Lower lobe of right lung (tissue), 2 donors: ENCODE results near the gene HLTF. TPM values are rescaled to one million over a fixed set of nuclear protein-coding genes. Genes with fewer than 3 reads are reported as not detected.
A peak's percentile ranks its signal among the peaks of the same experiment; 100 is the strongest.

Experiments
- ATAC-seq, 2 donors: fragments of 200-7000 bp; cut with Tn5 transposase; one replicate each; pipeline ENCODE4 v1.9.1; 2020 to 2022; ENCODE audit warnings: mild to moderate bottlenecking in 2 of 2, moderate library complexity in 2 of 2
- DNase-seq: peaks from one replicate; pipeline ENCODE4 v3.0.0-alpha.2; 2020
- H3K27ac ChIP-seq: fragments of 200-600 bp; one replicate; pipeline ENCODE4 v1.8.0; 2022
- H3K27me3 ChIP-seq: fragments of 200-600 bp; one replicate; pipeline ENCODE4 v1.8.0; 2022; ENCODE audit warnings: low read depth
- H3K36me3 ChIP-seq: fragments of 200-600 bp; one replicate; pipeline ENCODE4 v1.8.0; 2022; ENCODE audit warnings: mild to moderate bottlenecking
- H3K4me1 ChIP-seq: fragments of 200-600 bp; one replicate; pipeline ENCODE4 v1.8.0; 2022
- H3K4me3 ChIP-seq: fragments of 200-600 bp; one replicate; pipeline ENCODE4 v1.8.0; 2022; ENCODE audit warnings: mild to moderate bottlenecking
- H3K9me3 ChIP-seq: fragments of 200-600 bp; one replicate; pipeline ENCODE4 v1.8.0; 2022
- intact Hi-C: fragments of 100-400 bp; cut with DNase I; formaldehyde crosslinking; loops from one replicate; pipeline ENCODE4 v1.11.0; 2022
- total RNA-seq: library from RNA; stranded (reverse); fragmentation: NEBNext Ultra II Directional; extraction: Animal tissue kit (Norgen Biotek cat#: 25700); gene quantifications from one replicate; pipeline ENCODE4 v1.2.1, GENCODE V29; 2021
- TF ChIP-seq, protein P1 (sequence below): fragments of 200-600 bp; IDR thresholded peaks from one replicate; pipeline ENCODE4 v1.8.0; 2022; ENCODE audit warnings: antibody characterized with exemption, mild to moderate bottlenecking
- donor health status: DM: no; HTN: yes; CAD: no; lungs with severe emphysema.

HLTF gene
- total RNA-seq, 1 donor from 2014 or later, result 18.5 TPM

DNA sequence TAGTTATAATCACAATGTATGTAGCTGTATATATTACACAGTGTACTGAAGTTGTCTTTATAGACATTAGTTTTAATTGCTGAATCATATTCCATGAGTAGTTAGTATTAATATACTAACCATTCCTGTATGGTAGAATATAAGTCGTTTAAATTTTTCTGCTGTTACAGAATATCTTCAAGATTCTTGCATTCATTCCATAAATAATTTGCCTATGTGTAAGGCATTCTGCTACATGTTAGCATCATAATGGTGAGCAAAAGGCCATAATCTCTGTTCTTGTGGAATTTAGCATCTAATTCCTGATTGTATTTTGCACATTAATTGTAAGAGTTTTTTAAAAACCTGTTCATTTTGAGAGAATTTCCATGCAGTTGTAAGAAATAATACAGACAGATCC lies 80.9 kb downstream of the HLTF start:
- H3K4me3 ChIP-seq, result no peak overlapping the region
- H3K36me3 ChIP-seq, result peaks cover 49% of the 10 kb centered on the region
- H3K9me3 ChIP-seq, result no peaks in the 10 kb centered on the region
- intact Hi-C loops, result no loop called here
- TF ChIP-seq, protein P1, sequence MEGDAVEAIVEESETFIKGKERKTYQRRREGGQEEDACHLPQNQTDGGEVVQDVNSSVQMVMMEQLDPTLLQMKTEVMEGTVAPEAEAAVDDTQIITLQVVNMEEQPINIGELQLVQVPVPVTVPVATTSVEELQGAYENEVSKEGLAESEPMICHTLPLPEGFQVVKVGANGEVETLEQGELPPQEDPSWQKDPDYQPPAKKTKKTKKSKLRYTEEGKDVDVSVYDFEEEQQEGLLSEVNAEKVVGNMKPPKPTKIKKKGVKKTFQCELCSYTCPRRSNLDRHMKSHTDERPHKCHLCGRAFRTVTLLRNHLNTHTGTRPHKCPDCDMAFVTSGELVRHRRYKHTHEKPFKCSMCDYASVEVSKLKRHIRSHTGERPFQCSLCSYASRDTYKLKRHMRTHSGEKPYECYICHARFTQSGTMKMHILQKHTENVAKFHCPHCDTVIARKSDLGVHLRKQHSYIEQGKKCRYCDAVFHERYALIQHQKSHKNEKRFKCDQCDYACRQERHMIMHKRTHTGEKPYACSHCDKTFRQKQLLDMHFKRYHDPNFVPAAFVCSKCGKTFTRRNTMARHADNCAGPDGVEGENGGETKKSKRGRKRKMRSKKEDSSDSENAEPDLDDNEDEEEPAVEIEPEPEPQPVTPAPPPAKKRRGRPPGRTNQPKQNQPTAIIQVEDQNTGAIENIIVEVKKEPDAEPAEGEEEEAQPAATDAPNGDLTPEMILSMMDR, result no peak
- DNase-seq (no peak), ATAC-seq (no peak)
- no peak overlapping the region for H3K27ac ChIP-seq
- H3K4me1 ChIP-seq, result peaks cover 3% of the 10 kb centered on the region
- H3K27me3 ChIP-seq, result no peaks in the 10 kb centered on the region

DNA sequence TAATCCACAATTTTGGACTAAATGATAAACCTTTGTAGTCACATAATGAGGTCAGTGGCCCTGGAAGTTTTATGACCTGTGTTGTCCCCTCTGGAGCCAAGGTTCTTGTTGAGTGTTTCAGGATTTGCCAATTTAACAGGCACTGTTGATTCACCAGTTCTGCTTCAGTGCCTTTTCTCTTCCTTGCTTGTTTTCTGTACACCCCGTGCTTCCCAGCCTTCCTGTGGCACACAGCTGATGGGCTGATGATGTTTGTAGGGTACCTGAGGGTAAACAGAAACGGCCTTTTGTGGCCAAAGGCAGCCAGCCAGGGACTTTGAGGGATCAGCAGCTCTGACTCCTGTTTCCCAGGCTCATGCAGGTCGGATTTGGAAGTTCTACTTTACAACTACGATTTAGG lies 81.7 kb downstream of the HLTF start:
- Histone ChIP-seq H3K36me3 (peaks cover 45% of the 10 kb centered on the region), H3K4me1 (no peaks in the 10 kb centered on the region), H3K27me3 (no peaks in the 10 kb centered on the region), H3K27ac (no peak overlapping the region), H3K4me3 (no peak overlapping the region), H3K9me3 (no peaks in the 10 kb centered on the region)
- intact Hi-C loops, result no loop called here
- DNase-seq (no peak), ATAC-seq (no peak)
- TF ChIP-seq, protein P1, result no peak

DNA sequence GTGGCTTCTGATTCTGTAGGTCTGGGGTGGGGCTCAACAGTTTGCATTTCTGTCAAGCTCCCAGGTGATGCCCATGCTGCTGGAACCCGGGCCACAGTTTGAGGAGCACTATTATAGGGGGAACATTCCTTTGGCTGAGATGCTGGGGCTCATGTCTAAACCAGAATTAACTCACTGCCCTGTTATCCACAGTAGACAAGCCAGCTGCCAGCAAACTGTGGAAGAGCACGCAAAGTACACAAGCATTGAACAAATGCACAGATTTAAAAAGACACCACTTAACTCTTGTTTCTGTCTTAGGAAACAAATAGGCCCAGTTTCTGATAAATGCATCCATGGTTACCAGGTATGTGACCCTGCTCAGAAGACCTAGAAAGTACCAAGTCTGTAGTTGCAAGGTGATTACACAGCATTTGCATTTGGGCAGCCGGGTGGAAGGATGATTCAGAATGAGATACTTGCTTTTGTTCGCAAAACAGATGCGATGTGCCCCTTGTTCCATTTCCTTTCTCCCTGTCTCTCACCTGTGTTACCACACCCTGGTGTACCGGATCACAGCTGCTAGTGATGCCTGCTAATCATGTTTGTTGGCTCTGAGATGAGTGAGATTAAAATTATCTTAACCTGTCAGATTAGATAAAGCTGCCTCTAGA lies 82.6 kb downstream of the HLTF start:
- peaks cover 45% of the 10 kb centered on the region for H3K36me3 ChIP-seq
- H3K27me3 ChIP-seq, result no peaks in the 10 kb centered on the region
- no peak overlapping the region for H3K27ac ChIP-seq
- no peak for DNase-seq
- intact Hi-C loops, result no loop called here
- TF ChIP-seq, protein P1, result no peak
- peaks cover 8% of the 10 kb centered on the region for H3K4me1 ChIP-seq
- ATAC-seq, result no peak
- no peak overlapping the region for H3K4me3 ChIP-seq
- H3K9me3 ChIP-seq, result no peaks in the 10 kb centered on the region

DNA sequence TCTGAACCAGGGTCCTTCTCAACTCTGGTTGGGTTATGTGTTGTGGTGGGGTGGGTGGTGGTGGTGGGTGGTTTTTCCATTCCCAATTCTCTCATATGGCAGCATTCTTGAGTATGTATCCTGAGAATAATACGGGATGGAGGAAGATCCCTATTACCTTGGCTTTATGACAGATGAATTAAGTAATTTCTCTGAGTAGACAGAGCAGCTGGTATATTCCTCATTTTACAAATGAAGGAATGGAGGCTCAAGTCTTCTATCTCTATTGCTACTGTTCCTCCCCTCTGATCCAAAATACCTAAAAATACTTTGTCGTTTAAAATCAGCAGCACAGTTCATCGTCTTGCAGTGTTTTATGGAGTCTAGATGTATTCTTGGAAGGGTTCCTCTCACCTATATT lies 84.6 kb downstream of the HLTF start:
- Histone ChIP-seq H3K4me3 (no peak overlapping the region), H3K9me3 (no peaks in the 10 kb centered on the region), H3K36me3 (peaks cover 46% of the 10 kb centered on the region), H3K27me3 (no peaks in the 10 kb centered on the region), H3K4me1 (peaks cover 18% of the 10 kb centered on the region), H3K27ac (no peak overlapping the region)
- DNase-seq (no peak), ATAC-seq (no peak)
- TF ChIP-seq, protein P1, result no peak
- intact Hi-C loops, result no loop called here

DNA sequence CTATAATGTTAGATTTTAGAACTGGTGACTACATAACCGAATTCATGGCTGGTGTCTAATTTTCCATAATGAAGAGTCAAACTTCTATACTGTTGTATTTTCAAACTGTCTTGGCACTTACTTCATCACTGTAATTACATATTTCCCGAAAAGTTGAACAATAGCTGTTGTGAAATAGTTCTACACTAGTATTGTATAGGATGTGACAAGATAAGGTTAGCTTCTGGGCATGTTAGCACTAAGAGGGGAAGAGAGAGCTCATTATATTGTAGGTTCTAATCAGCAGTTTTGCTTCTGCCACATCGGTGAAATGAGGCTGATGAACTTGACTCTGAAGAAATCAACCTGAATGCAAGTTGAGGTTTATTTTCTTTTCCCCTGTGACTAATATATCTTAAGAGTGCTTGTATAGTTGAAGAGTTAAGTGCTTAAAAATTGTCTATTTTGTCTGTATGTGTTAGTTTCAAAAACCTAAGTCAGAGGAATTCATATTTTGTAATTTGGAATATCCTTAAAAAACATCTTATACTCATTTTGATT lies 86.1 kb downstream of the HLTF start:
- H3K4me1 ChIP-seq, result peaks cover 18% of the 10 kb centered on the region
- ATAC-seq, result peak in 1 of 2 donors; percentile 48
- H3K9me3 ChIP-seq, result no peaks in the 10 kb centered on the region
- H3K36me3 ChIP-seq, result peaks cover 56% of the 10 kb centered on the region
- no peak for DNase-seq
- intact Hi-C loops, result no loop called here
- H3K4me3 ChIP-seq, result no peak overlapping the region
- H3K27me3 ChIP-seq, result no peaks in the 10 kb centered on the region
- TF ChIP-seq, protein P1, result no peak
- H3K27ac ChIP-seq, result no peak overlapping the region
